Measurements from ENCODE around the gene PROS1.

PROS1 gene

GRCh38 chr3:93973131-93974126 is at the start of gene PROS1:
Gene PROS1, minus strand, starts transcription at chr3:93973896. Its CDS starts 147 bp downstream, at chr3:93973749.
- DNase-seq (ENCODE audit: low read depth), result no peak

- no peak for DNase-seq (ENCODE audit: low read depth)
Observed at GRCh38 chr3:94020293-94020692, 46.6 kb upstream of the PROS1 start.

GRCh38 chr3:94019659-94020058 is 46.0 kb upstream of the PROS1 start:
- no peak for DNase-seq (ENCODE audit: low read depth)

- no peak for DNase-seq (ENCODE audit: low read depth)
Observed at GRCh38 chr3:94015025-94015424, 41.3 kb upstream of the PROS1 start.

GRCh38 chr3:94012185-94012584 is 38.5 kb upstream of the PROS1 start:
- DNase-seq (ENCODE audit: low read depth), result no peak

- DNase-seq (ENCODE audit: low read depth), result no peak
Observed at GRCh38 chr3:94011233-94011711, 37.6 kb upstream of the PROS1 start.

GRCh38 chr3:94009608-94010007 is 35.9 kb upstream of the PROS1 start:
- no peak for DNase-seq (ENCODE audit: low read depth)

- no peak for DNase-seq (ENCODE audit: low read depth)
Observed at GRCh38 chr3:94008253-94008652, 34.6 kb upstream of the PROS1 start.

- no peak for DNase-seq (ENCODE audit: low read depth)
Observed at GRCh38 chr3:94004301-94004910, 30.7 kb upstream of the PROS1 start.

- no peak for DNase-seq (ENCODE audit: low read depth)
Observed at GRCh38 chr3:94001827-94002495, 28.3 kb upstream of the PROS1 start.

GRCh38 chr3:94001191-94001590 is 27.5 kb upstream of the PROS1 start:
- no peak for DNase-seq (ENCODE audit: low read depth)

- no peak for DNase-seq (ENCODE audit: low read depth)
Observed at GRCh38 chr3:93994056-93994455, 20.4 kb upstream of the PROS1 start.

GRCh38 chr3:93992207-93992606 is 18.5 kb upstream of the PROS1 start:
- DNase-seq (ENCODE audit: low read depth), result no peak

- no peak for DNase-seq (ENCODE audit: low read depth)
Observed at GRCh38 chr3:93991631-93992030, 17.9 kb upstream of the PROS1 start.

GRCh38 chr3:93989241-93989640 is 15.5 kb upstream of the PROS1 start:
- DNase-seq (ENCODE audit: low read depth), result no peak

- DNase-seq (ENCODE audit: low read depth), result no peak
Observed at GRCh38 chr3:93988764-93989163, 15.1 kb upstream of the PROS1 start.

GRCh38 chr3:93988283-93988682 is 14.6 kb upstream of the PROS1 start:
- no peak for DNase-seq (ENCODE audit: low read depth)

- no peak for DNase-seq (ENCODE audit: low read depth)
Observed at GRCh38 chr3:93984618-93985017, 10.9 kb upstream of the PROS1 start.

GRCh38 chr3:93983408-93983807 is 9.7 kb upstream of the PROS1 start:
- DNase-seq (ENCODE audit: low read depth), result no peak

GRCh38 chr3:93981649-93982048 is 8.0 kb upstream of the PROS1 start:
- no peak for DNase-seq (ENCODE audit: low read depth)

- DNase-seq (ENCODE audit: low read depth), result peak; percentile 91
Observed at GRCh38 chr3:93979850-93980676, 6.4 kb upstream of the PROS1 start, which contains the start of gene ARL13B. Gene ARL13B, plus strand, starts transcription at chr3:93980155. Its CDS starts 269 bp downstream, at chr3:93980424.

GRCh38 chr3:93969997-93970396 is 3.7 kb downstream of the PROS1 start:
- DNase-seq (ENCODE audit: low read depth), result no peak
